T-helper 2 cell treated with Interferon-gamma antibody and Interleukin-4, amounts not matched to agents 100 ng/mL and 5 ng/mL, for 36 hours (primary cell): ENCODE results near the gene FKBP5. TPM values are rescaled to one million over a fixed set of nuclear protein-coding genes. Genes with fewer than 3 reads are reported as not detected.
"Not testable (repeated sequence)": the region's sequence is repeated elsewhere in the genome, so short reads cannot be mapped to it uniquely, and the experiment has no call there.

Source experiments
- intact Hi-C: fragments of 100-400 bp; cut with micrococcal nuclease; formaldehyde crosslinking; loops from one replicate; pipeline ENCODE4 v1.15.1; 2023
- total RNA-seq: library from RNA; stranded (reverse); gene quantifications from 2 replicates; pipeline ENCODE4 v1.2.3, GENCODE V29; 2022

FKBP5 gene
- total RNA-seq, 1 donor from 2014 or later, result 78.9 TPM

DNA sequence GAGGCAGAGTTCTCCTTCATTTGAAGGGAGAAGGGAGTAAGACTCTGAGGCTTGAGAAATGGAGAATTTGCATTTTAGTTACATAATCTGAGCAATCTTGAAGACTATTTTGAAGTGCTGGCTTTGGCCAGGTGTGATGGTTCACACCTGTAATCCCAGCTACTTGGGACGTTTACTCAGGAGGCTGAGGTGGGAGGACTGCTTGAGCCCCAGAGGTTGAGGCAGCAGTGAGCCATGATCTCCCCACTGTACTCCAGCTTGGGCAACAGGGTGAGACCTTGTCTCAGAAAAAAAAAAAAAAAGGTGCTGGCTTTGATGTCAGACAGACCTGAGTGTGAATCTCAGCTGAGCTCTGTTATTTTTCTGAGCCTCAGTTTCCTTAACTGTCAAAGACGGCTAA lies 35.8 kb upstream of the FKBP5 start:
- intact Hi-C loops, result no loop called here

DNA sequence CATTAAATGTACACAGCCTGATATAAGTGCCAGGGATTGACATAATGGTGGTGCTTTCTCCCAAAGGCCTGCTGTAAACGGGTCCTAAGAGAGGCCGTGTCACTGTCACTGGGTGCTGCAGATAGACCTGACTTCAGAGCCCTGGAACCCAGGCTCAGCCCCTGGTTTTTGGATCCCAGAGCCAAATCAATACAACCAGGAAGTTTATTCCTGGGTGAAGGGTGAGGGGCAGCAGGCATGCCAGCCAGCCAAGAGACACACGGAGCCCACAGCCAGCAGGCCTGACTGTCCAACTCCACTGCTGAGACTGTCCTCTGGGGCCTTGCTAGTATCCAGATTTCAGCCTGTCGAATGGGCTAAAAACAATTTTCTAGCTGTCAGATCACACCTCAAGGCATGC lies 35.3 kb upstream of the FKBP5 start:
- intact Hi-C loops, result no loop called here

DNA sequence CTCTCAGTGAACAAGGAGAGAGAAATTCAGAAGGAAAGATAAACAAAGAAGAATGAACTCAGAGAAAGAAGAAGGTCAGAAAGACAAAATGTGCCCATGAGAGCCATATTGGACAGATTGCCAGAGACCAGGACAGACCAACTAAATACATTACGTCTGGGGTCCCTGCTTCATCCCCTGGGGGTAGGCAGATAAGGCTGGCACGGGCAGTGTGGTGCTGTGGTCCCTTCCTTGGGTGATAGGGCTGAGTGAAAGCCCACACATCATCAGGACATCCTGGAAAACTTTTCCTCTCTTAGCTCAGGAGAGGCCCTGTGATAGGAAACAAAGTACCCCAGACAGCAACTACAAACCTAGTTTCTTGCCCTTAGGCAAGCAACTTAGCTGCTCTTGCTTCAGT lies 34.9 kb upstream of the FKBP5 start:
- intact Hi-C loops, result no loop called here

DNA sequence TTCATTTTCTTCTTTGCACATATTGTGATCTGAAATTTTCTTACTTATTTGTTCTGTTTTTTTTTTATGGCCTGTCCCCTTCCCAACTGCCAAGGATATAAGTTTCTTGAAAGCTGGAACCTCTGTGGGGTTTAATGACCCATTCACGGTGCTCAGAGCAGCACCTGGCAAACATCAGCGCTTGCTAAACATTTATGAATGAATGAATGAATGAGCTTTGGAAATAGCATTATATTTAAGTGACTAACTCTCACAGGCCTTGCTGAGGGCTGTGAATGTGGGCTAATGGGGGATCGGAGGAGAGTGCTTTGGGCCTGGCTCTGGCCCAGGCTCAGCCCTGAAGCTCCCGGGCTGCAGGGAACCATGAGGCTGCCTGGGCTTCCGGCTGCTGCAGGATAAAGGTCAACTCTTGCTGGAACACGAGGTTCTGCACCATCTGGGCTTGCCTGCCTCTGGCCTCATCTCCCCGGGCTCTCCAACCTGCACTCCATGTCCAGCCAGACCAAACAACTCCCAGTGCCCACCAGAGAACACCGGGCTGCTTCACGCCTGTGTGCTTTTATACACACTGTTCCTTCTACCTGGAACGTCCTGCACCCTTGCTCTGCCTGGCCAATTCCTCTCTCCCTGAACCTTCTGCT lies 33.5 kb upstream of the FKBP5 start:
- intact Hi-C loops, result no loop called here

DNA sequence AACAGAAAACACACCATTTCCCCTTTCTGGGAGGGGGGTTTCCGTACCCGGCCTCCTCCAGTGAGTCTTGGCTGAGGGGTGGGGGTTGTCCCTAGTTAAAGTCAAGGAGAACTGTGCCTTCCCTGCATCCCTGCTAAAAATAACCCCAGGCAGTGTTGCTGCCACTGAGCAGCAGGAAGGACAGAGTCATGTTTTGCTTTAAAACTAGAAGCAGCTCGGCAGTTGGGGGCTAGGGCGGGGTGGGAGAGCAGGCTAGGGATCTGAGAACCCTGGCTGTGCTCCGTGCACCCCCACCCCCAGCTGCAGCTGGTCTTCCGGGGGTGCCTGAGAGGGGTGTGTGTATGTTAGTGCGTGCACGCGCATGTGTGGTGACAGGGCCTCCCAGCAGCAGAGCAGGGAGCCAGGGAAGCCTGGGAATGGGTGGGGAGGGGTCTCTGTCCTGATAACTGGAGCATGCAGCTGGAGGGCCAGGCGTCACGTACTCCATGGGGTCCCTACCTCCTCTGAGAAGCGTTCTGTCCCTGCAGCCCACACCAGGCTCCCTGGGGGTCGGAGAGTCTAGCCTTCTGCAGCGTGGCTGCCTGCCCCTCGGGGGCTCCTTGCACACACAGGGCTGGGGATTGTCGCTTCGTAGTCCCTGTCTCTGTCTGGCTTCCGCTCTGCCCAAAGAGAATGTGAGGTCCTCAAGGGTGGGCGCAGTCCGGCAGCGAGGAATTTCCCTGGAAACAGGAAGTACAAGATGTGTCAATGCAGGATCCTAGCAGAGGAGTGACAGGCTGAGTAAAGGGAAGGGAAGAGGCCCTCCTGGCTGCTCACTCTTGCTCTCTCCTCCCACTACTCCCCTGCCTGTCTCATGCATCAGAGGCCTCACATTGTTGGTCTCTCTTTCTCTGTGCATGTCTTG lies 31.4 kb upstream of the FKBP5 start:
- intact Hi-C loops, result no loop called here

DNA sequence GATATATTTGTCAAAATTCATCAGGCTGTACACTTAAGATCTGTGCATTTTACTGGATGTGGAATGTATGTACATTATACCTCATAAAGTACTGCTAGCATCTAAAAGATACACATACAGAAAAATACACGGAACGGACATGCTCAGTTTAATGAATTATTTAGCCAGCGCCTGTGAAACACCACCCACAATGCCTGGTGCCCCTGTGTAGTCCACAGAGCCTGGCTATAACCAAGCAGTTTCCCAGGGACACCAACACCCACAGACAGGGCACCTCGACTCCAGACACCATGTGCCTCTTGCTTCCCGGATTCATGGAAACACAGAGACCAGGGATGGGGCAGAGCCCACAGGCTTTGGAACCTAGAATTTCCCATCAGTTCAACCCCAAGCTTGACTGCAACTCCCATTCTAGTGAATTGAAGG lies 30.7 kb upstream of the FKBP5 start:
- intact Hi-C loops, result no loop called here

DNA sequence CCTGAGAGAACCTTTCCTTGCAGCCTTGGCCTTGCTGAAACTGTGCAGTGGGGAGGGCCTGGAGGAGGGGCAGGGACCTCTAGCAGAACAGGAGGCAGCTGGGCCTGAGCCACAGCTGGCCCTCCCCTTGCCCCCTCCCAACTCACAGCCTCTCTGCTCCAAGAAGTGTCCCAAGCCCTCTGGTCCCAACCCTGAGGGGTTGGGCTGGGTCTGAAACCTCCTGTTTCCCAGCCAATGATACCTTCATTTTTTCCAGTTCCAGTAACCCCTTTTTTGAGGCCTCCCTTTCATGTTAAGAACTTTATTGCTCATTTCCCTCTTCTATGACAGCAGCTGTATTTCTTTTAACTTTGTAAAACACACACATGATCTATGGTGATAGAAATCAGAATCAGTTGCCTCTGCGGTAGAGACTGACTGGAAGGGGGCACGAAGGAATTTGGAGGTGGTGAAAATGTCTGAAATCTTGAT lies 30.2 kb upstream of the FKBP5 start:
- intact Hi-C loops, result no loop called here

DNA sequence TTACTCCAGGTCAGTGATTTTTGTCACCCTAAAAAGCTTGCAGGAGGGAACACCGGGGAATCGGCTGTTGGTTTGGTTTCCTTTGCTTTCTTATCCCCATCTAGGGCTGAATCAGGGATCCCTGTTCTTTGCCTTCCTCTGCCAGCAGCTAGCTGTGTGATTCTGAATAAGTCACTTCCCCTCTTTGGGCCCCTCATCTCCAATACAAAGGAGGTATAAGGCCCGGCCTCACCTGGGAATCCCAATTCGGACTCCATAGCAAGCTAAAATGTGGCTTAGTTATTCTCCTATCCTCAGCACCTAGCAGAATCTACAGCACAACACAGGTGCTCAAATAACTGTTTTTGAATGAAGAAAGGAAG lies 29.6 kb upstream of the FKBP5 start:
- intact Hi-C loops, result no loop called here

DNA sequence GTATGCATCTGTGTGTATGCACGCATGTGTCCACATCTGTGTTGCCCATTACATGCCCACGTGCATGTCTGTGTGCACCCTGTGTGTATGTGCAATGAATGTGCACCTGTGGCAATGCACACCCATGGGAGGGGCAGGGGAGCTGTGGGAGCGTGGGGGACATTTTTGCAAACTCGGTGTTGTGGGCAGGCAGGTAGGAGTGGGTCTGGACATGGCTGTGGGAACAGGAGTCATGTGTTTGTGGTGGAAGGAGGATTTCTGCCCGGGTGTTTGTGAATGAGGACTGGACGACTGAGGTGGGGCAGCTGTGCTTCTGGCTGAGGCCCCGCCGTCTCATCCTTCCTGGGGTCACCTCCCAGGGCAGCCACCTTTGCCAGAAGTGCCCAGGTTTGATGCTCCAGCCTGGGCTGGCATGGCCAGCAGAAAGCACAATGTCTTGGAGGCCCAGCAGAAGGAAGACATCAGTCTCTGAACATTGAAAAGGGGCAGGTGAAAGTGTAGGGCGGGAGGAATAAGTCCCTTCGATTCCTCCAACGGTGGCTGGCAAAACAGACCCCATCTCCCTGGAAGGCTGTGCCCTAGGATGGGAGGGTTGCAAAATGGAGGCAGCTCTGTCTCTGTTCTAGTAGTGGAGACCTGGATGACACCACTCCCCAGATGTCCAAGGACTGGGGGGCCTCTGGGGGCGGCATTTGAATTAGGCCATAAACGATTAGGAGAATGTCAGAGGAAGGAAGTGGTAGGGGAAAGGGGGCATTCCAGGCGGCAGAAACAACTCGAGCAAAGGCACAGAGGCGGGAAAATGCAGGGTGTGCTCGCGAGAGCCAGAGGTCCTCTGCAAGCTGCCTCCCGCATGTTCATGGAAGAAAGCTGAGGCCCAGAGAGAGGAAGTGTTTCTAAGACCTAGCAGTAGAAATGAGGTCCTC lies 29.0 kb upstream of the FKBP5 start:
- intact Hi-C loops, result no loop called here

DNA sequence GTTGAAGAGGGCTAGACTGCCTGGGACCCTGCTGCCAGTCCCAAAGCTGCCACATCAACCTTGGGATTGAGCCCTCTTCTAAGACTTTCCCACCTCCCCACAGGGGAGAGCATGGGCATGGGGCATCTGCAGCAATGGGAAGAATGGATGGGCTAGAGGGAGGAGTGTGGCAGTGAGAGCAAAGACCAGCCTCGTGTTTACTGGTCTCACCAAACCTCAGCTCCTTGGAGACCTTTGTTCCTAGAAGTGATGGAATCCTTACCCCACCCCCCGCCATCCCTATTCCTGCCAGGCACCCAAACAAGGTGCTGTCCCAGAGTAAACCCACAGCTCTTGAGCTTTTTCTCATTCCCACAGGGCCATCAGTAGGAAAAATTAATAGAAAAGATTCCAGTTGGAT lies 28.1 kb upstream of the FKBP5 start:
- intact Hi-C loops, result no loop called here

DNA sequence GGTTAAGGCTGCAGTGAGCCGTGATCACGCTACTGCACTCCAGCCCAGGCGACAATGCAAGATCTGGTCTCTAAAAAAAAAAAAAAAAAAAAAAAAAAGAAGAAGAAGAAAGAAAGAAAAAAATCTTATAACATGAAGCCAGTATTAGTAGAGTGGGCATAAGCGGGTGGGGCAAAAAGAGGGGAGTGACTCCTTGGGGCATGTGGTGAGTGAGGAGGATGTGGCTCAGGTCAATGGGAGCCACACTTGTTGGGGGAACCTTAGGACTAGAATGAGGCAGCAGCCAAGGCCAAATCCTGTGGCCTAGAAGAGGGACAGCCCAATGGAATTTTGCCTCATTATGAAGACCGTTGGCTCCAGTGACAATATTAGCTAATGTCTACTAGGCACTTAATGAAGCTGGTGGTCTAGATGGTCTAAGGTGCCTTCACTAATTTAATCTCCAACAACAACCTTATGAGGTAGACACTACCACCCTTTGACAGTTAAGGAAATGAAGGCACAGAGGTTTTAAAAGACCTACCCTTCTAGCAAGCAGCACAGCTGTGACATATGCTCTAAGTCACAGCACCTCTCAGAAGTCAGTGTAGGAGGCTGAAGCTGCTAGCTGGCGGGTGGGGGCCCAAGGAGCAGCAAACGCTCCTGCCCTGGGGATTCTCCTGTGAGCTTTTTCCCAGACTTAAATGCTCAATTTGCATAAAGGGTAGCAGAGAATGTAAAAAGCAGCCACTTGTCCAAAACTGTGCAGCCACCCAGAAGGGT lies 24.5 kb upstream of the FKBP5 start:
- intact Hi-C loops, result no loop called here

DNA sequence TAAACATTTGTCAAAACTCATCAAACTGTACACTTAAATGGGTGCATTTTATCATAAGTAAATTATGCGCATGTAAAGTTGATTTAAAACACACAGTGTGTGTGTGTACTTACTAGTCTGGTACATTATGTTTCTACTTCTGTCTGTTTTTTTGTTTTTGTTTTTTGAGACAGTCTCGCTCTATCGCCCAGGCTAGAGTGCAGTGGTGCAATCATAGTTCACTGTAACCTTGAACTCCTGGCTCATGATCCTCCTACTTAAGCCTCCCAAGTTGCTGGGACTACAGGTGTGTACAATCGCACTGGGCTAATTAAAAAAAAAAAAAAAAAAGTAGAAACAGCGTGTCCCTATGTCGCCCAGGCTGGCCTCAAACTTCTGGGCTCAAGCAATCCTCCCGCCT lies 23.0 kb upstream of the FKBP5 start:
- intact Hi-C loops, result no loop called here

DNA sequence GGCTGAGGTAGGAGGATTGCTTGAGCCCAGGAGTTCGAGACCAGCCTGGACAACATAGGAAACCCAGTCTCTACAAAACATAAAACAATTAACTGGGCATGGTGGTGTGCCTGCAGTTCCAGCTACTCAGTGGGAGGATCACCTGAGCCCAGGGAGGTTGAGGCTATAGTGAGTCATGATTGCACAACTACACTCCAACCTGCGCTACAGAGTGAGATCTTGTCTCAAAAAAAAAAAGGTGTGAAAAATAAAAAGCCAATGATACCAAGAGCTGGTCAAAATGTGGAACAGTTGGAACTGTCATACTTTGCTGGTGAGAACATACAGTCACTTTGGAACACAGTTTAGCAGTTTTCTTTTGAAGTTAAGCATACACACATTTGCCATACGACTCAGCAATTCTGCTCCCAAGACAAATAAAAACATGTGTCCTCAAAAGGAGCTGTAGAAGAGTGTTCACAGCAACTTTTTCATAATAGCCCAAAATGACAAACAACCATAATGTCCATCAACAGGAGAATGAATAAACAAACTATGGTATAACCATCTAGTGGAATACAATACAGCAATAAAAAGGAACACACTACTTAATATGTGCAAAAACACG lies 21.6 kb upstream of the FKBP5 start:
- intact Hi-C loops, result no loop called here

DNA sequence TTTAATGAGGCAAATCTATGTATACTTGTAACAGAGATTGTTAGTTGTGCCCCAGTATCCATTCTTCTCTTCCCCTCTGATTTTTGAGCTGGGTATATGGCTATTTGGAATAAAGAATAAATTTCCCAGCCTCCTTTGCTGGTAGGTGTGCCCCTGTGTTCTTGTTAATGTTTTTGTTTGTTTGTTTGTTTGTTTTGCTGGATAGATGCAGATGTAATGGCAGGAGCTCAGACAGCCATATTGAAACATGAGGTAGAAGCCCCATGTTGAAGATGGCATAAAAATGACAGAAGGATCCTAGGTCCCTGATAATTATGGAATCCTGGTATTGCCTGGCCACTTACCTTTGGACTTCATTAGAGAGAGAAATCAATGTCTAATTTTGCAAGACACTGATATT lies 19.9 kb upstream of the FKBP5 start:
- intact Hi-C loops, result no loop called here

DNA sequence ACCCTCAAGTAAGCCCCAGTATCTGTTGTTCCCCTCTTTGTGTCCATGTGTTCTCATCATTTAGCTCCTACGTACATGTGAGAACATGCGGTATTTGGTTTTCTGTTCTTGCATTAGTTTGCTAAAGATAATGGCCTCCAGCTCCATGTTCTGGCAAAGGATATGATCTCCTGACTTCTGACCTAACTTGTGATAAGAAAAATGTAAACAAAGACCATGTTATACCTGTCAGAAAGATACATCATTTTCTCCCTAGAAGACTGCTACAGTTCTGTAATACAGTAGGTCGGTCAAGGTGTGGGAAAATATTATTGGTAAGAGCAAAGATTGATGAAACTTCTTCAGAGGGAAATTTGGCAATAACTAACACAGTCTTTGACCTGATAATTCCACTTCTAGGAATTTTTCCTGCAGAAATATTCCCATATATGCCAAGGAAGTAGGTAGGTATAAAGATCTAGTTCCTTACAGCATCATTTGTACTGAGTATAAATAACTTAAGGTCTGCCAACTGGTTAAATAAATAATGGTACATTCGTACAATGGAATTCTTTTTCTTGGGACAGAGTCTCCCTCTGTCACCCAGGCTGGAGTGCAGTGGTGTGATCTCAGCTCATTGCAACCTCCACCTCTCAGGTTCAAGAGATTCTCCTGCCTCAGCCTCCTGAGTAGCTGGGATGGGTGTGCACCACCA lies 19.1 kb upstream of the FKBP5 start:
- intact Hi-C loops, result no loop called here

DNA sequence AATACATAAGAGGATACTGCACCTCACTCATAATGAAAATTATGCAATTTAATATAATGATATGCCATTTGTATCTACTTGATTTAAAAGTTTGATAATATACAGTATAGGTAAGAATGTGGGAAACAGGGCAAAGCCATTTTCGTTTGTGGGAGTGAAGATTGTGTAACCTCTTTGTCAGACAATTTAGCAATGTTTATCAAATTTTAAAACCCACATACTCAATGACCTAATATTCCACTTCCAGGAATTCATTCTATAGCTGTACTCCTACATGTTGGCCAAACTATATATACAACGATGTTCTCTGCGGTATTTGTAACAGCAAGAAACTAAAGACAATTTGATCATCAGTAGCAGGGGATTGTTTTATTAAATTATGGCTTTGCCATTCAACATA lies 17.8 kb upstream of the FKBP5 start:
- intact Hi-C loops, result no loop called here

DNA sequence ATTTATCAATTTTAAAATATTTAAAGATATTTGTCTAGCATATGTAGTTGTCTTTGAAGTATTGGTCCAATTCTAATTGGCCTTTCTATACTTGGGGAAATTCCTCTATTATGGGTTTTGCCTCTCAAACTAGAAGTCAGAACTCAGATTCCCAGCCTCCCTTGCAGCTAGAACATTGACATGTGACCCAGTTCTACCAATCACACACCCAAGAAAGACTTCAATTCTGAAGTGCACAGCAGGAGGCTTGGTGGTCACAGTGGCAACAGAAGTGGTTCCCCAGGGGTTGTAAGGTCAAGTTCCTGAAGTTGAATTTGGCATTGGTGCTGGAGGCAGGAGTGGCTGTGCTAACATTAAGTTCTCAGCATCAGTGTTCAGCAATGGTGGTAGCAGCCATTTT lies 14.8 kb upstream of the FKBP5 start:
- intact Hi-C loops, result no loop called here

DNA sequence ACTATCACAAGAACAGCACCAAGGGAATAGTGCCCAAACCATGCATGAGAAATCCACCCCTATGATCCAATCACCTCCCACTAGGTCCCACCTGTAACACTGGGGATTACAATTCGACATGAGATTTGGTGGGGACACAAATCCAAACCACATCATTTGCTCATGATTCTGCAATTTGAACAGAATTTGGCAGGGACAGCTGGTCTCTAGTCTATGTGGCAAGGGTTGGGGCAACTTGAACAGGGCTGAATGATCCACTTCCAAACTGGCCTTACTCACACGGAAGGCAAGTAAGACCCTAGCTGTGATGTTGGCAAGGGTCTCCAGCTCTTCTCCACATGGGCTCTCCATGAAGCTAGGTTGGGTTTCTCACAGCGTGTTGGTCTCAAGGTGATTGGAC lies 10.1 kb upstream of the FKBP5 start:
- intact Hi-C loops, result no loop called here

DNA sequence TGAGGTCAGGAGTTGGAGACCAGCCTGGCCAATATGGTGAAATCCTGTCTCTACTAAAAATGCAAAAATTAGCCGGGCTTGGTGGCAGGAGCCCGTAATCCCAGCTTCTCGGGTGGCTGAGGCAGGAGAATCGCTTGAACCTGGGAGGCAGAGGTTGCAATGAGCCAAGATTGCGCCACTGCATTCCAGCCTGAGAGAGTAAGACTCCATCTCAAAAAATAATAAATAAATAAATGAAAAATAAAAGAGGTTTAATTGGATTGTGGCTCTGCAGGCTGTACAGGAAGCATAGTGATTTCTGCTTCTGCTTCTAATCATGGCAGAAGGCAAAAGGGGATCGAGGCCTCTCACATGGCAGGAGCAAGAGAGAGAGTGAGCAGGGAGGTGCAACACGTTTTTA lies 9.7 kb upstream of the FKBP5 start:
- intact Hi-C loops, result not testable (repeated sequence)

DNA sequence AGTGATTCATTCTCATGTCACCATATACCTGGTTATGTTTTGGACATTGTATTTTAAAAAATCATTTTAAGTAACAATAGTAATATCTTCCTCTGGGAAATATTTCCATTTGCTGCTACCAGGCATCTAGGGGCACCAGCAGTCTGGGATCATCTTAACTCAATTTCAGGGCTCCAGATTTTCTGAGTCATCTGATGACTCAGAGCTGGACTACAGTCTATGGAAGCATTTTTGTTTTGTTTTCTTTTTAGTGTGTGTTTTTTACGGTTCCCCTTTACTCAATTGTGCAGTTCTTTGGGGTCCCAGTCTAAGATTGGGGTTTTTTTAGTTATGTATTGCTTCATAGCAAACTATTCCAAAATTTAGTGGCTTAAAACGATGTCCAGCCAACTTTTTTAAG lies 5.7 kb upstream of the FKBP5 start:
- intact Hi-C loops, result no loop called here
